HEK293 (cell line): ENCODE measurements around the gene BCAP31.

Source experiments
- CTCF ChIP-seq: fragments of 450-650 bp; formaldehyde crosslinking; IDR thresholded peaks from 2 replicates; pipeline ENCODE4 v1.5.1; 2016; ENCODE audit warnings: missing biosample characterization, missing genetic modification characterization
- GLIS2 ChIP-seq: fragments of 450-650 bp; formaldehyde crosslinking; IDR thresholded peaks from 2 replicates; pipeline ENCODE4 v1.5.1; 2016; ENCODE audit warnings: missing biosample characterization, missing genetic modification characterization
- KLF7 ChIP-seq: fragments of 450-650 bp; formaldehyde crosslinking; IDR thresholded peaks from 2 replicates; pipeline ENCODE4 v1.5.1; 2016; ENCODE audit warnings: missing biosample characterization, missing genetic modification characterization, borderline replicate concordance
- MZF1 ChIP-seq: fragments of 450-650 bp; formaldehyde crosslinking; IDR thresholded peaks from 2 replicates; pipeline ENCODE4 v1.5.1; 2017; ENCODE audit warnings: missing biosample characterization, missing genetic modification characterization, borderline replicate concordance
- SP3 ChIP-seq: fragments of 450-650 bp; formaldehyde crosslinking; IDR thresholded peaks from 2 replicates; pipeline ENCODE4 v1.5.1; 2016; ENCODE audit warnings: missing biosample characterization, missing genetic modification characterization
- TCF7L2 ChIP-seq: IDR thresholded peaks from 2 replicates; pipeline ENCODE4 v1.6.1; 2011; ENCODE audit warnings: low read depth, mild to moderate bottlenecking, inconsistent platforms, low read length, moderate library complexity, borderline replicate concordance
- ZNF174 ChIP-seq: fragments of 450-650 bp; formaldehyde crosslinking; IDR thresholded peaks from 2 replicates; pipeline ENCODE4 v1.5.0; 2017; ENCODE audit warnings: missing biosample characterization, mild to moderate bottlenecking, missing genetic modification characterization
- ZNF202 ChIP-seq: fragments of 450-650 bp; formaldehyde crosslinking; IDR thresholded peaks from 2 replicates; pipeline ENCODE4 v1.5.1; 2016; ENCODE audit warnings: missing biosample characterization, missing genetic modification characterization, borderline replicate concordance
- ZNF639 ChIP-seq: fragments of 450-650 bp; formaldehyde crosslinking; IDR thresholded peaks from 2 replicates; pipeline ENCODE4 v1.5.1; 2016; ENCODE audit warnings: missing biosample characterization, missing genetic modification characterization
- TF ChIP-seq, protein P1 (sequence below): fragments of 450-650 bp; formaldehyde crosslinking; optimal IDR thresholded peaks from 2 replicates; pipeline ENCODE3; 2016; ENCODE audit warnings: missing biosample characterization, mild to moderate bottlenecking, missing genetic modification characterization
- TF ChIP-seq, protein P2 (sequence below): fragments of 450-650 bp; formaldehyde crosslinking; IDR thresholded peaks from 2 replicates; pipeline ENCODE4 v1.5.1; 2016; ENCODE audit warnings: missing biosample characterization, missing genetic modification characterization
- TF ChIP-seq, protein P3 (sequence below): fragments of 450-650 bp; formaldehyde crosslinking; IDR thresholded peaks from 2 replicates; pipeline ENCODE4 v1.5.1; 2016; ENCODE audit warnings: missing biosample characterization, missing genetic modification characterization

- TF ChIP-seq ZNF174 (tag by site-specific recombination) (no peak), TCF7L2 (no peak), CTCF (tag by site-specific recombination) (no peak), KLF7 (tag by site-specific recombination) (no peak), ZNF202 (tag by site-specific recombination) (no peak), MZF1 (tag by site-specific recombination) (no peak), SP3 (tag by site-specific recombination) (no peak), GLIS2 (tag by site-specific recombination) (no peak), ZNF639 (tag by site-specific recombination) (no peak)
- TF ChIP-seq, protein P1, sequence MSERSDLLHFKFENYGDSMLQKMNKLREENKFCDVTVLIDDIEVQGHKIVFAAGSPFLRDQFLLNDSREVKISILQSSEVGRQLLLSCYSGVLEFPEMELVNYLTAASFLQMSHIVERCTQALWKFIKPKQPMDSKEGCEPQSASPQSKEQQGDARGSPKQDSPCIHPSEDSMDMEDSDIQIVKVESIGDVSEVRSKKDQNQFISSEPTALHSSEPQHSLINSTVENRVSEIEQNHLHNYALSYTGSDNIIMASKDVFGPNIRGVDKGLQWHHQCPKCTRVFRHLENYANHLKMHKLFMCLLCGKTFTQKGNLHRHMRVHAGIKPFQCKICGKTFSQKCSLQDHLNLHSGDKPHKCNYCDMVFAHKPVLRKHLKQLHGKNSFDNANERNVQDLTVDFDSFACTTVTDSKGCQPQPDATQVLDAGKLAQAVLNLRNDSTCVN (tag by site-specific recombination), result no peak
- TF ChIP-seq, protein P2, sequence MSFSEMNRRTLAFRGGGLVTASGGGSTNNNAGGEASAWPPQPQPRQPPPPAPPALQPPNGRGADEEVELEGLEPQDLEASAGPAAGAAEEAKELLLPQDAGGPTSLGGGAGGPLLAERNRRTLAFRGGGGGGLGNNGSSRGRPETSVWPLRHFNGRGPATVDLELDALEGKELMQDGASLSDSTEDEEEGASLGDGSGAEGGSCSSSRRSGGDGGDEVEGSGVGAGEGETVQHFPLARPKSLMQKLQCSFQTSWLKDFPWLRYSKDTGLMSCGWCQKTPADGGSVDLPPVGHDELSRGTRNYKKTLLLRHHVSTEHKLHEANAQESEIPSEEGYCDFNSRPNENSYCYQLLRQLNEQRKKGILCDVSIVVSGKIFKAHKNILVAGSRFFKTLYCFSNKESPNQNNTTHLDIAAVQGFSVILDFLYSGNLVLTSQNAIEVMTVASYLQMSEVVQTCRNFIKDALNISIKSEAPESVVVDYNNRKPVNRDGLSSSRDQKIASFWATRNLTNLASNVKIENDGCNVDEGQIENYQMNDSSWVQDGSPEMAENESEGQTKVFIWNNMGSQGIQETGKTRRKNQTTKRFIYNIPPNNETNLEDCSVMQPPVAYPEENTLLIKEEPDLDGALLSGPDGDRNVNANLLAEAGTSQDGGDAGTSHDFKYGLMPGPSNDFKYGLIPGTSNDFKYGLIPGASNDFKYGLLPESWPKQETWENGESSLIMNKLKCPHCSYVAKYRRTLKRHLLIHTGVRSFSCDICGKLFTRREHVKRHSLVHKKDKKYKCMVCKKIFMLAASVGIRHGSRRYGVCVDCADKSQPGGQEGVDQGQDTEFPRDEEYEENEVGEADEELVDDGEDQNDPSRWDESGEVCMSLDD (tag by site-specific recombination), result no peak
- TF ChIP-seq, protein P3, sequence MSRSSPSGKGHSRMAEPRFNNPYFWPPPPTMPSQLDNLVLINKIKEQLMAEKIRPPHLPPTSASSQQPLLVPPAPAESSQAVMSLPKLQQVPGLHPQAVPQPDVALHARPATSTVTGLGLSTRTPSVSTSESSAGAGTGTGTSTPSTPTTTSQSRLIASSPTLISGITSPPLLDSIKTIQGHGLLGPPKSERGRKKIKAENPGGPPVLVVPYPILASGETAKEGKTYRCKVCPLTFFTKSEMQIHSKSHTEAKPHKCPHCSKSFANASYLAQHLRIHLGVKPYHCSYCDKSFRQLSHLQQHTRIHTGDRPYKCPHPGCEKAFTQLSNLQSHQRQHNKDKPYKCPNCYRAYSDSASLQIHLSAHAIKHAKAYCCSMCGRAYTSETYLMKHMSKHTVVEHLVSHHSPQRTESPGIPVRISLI (tag by site-specific recombination), result no peak
These were observed 15.7 kb upstream of the BCAP31 start for GRCh38 chrX:153739754-153740486.
